ENCODE data around the gene KCTD18. TPM values are rescaled to one million over a fixed set of nuclear protein-coding genes. Genes with fewer than 3 reads are reported as not detected.

Gene KCTD18
- total RNA-seq, 1 donor from 2014 or later: 28.2 TPM

DNA sequence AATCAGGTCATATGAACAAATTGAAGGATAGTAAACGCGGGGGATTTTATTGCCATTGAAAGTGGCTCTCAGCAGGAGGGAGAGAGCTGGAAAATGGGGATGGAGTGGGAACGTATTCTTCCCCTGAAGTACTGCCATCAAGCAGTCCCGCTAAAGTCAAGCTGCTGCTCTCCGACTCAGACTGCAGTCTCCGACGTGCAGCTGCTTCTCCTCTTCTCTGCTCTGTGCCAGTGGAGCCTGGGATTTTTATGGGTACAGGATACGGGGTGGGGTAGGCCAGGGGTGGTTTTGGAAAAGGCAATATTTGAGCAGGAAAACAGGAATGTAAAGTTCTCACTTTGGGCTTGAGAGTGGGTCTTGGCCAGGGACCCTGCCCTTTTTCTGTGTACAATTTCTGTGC, 33.0 kb downstream of the KCTD18 start:
- peaks cover 20% of the 10 kb centered on the region for H3K36me3 ChIP-seq (ENCODE audit: control insufficient read depth, insufficient read depth, low read length)
- H3K27me3 ChIP-seq (ENCODE audit: control insufficient read depth, insufficient read depth, low read length): no peaks in the 10 kb centered on the region
- TF ChIP-seq, protein P1, sequence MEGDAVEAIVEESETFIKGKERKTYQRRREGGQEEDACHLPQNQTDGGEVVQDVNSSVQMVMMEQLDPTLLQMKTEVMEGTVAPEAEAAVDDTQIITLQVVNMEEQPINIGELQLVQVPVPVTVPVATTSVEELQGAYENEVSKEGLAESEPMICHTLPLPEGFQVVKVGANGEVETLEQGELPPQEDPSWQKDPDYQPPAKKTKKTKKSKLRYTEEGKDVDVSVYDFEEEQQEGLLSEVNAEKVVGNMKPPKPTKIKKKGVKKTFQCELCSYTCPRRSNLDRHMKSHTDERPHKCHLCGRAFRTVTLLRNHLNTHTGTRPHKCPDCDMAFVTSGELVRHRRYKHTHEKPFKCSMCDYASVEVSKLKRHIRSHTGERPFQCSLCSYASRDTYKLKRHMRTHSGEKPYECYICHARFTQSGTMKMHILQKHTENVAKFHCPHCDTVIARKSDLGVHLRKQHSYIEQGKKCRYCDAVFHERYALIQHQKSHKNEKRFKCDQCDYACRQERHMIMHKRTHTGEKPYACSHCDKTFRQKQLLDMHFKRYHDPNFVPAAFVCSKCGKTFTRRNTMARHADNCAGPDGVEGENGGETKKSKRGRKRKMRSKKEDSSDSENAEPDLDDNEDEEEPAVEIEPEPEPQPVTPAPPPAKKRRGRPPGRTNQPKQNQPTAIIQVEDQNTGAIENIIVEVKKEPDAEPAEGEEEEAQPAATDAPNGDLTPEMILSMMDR (IDR thresholded peaks at IDR 0.05; ENCODE audit: insufficient read depth, low read length, severe bottlenecking): no peak
- H3K4me3 ChIP-seq (ENCODE audit: low read depth, low read length): no peak overlapping the region
- no peak for DNase-seq (ENCODE audit: low read depth)
- FAIRE-seq: no peak

DNA sequence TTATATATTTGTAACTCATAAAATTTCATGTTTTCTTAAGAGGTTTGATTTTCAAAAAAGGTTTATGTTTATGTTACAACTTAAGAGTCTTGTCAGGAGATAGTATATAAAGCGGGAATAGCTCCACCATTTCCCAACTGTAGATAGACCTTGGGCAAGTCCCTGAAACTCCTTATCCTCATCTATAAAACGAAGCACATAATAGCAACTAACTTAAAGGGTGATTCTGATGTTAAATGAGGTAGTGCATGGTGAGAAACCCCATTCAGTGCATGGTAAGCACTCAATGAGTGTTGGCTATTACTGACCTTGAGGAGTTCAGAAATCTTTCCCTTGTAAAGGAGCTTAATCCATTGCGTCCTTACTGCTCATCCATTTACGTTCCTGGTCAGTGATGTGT, 34.1 kb downstream of the KCTD18 start:
- no peak overlapping the region for H3K4me3 ChIP-seq (ENCODE audit: low read depth, low read length)
- TF ChIP-seq, protein P1 (IDR thresholded peaks at IDR 0.05; ENCODE audit: insufficient read depth, low read length, severe bottlenecking): no peak
- FAIRE-seq (no peak), DNase-seq (ENCODE audit: low read depth) (no peak)
- H3K36me3 ChIP-seq (ENCODE audit: control insufficient read depth, insufficient read depth, low read length): peaks cover 24% of the 10 kb centered on the region
- H3K27me3 ChIP-seq (ENCODE audit: control insufficient read depth, insufficient read depth, low read length): no peaks in the 10 kb centered on the region

DNA sequence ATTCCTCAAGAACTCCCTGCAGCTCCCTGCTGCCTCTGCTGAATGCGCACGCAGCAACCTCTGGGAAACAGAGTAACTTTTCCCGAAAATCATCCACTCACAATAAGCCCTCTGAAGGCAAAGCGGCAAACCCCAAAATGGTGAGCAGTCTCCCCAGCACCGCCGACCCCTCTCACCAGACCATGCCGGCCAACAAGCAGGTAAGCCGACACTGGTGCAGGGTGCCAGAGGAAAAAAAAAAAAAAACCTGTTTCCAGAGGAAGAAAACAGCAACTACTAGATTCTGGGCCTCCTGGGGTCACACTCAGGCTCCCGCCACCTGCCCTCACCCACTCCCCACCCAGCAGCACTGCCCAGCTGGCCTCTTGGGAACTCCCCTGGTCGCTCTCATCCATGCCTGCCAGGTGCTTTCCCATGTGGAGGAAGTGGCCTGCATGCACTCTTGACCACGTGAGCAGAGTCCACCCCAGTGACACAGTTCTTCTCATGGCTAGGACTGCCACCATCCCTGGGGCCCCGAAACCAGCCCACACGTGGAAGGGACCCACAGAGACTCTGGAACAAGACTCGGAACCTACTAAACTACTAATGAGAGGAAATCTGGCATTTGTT, 36.9 kb downstream of the KCTD18 start:
- no peak for FAIRE-seq

DNA sequence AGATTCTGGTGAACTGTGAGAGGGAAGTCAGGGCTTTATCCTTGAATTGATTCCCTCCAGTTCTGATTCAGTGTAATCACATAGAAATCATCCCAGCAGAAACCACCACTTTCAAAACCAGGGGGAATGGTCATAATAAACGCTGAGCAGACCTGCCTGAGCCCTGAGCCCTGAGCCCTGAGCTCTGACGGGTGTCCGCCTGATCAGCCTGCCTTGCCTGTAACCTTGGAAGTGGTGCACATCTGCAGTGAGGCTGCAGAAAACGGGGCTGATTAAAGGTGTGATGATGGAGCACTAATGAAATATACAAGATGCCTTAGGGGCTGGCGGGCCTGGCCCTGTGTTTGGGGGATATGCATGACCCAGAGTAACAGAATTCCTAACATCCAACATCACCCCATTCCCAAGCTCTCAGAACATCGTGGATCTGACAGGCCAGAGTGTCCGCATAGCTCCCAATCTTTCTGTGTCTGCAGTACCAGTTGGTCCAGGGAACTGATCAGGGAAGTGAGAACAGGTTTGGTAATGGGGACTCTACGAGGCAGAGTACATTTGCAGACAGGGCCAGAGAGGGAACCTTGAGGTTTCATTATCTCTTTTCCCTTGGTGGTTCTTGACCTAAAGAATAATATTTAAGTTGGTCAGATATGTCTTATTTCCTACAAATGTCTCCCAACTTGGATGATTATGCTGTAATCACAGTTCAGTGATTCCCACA, 37.8 kb downstream of the KCTD18 start:
- no peak overlapping the region for H3K4me3 ChIP-seq (ENCODE audit: low read depth, low read length)
- H3K27me3 ChIP-seq (ENCODE audit: control insufficient read depth, insufficient read depth, low read length): no peaks in the 10 kb centered on the region
- DNase-seq (ENCODE audit: low read depth) (no peak), FAIRE-seq (no peak)
- H3K36me3 ChIP-seq (ENCODE audit: control insufficient read depth, insufficient read depth, low read length): peaks cover 41% of the 10 kb centered on the region
- TF ChIP-seq, protein P1 (IDR thresholded peaks at IDR 0.05; ENCODE audit: insufficient read depth, low read length, severe bottlenecking): no peak

More for the DNA sequence above, 36.9 kb downstream of the KCTD18 start:
- DNase-seq (ENCODE audit: low read depth): no peak
- Histone ChIP-seq H3K36me3 (ENCODE audit: control insufficient read depth, insufficient read depth, low read length) (peaks cover 41% of the 10 kb centered on the region), H3K27me3 (ENCODE audit: control insufficient read depth, insufficient read depth, low read length) (no peaks in the 10 kb centered on the region), H3K4me3 (ENCODE audit: low read depth, low read length) (no peak overlapping the region)
- TF ChIP-seq, protein P1 (IDR thresholded peaks at IDR 0.05; ENCODE audit: insufficient read depth, low read length, severe bottlenecking): no peak

DNA sequence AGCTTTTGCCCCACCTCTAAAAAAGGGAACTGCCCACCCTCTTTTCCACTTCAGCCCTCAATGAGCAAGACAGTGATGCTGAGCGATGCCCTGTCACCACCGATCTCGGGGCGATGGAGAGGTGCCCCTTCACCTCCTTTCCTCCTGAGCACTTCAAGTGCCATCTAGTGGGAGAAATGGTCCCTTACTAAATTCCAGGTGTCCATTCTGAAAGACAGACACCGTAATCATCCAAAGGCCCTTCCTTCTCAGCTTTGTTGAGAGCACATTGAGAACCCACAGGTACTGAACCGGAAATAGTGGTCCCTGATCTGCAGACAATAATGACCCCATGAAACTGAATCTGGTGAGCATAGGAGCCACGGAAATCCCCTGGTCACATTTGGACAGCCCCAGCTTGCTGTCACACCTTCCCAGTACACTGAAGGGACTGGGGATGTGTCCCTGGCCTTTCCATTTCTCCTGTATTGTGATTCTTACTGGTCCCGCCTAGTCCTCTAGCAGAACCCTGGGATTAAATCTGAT, 38.5 kb downstream of the KCTD18 start:
- no peak overlapping the region for H3K4me3 ChIP-seq (ENCODE audit: low read depth, low read length)
- FAIRE-seq (no peak), DNase-seq (ENCODE audit: low read depth) (peak; percentile 18)
- TF ChIP-seq, protein P1 (IDR thresholded peaks at IDR 0.05; ENCODE audit: insufficient read depth, low read length, severe bottlenecking): peak; percentile 56
- H3K36me3 ChIP-seq (ENCODE audit: control insufficient read depth, insufficient read depth, low read length): peaks cover 39% of the 10 kb centered on the region
- H3K27me3 ChIP-seq (ENCODE audit: control insufficient read depth, insufficient read depth, low read length): no peaks in the 10 kb centered on the region
